ENCODE data around the gene OLIG3. TPM values are rescaled to one million over a fixed set of nuclear protein-coding genes. Genes with fewer than 3 reads are reported as not detected.

Gene OLIG3
- total RNA-seq, 1 experiment from 2014 or later, result not detected

DNA sequence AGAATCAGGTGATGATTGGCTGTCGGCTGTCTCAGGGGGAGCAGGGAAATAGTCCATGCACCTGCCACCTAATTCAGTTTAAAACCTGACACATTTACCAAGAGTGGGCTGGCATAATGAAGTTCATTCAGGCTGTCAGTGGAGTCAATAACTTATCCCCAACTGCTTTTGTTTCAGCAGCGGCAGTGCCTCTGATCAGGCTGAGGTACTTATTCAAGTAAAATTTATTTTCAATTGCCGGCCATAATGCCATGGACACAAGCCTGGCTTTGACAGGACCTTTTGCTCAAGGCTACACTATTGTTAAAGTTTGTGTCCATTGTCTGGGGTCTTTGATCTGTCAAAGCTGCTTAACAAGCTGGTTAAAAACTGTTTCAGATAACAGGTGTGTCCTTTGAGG is 20.6 kb downstream of the OLIG3 start:
- no peak for DNase-seq
- Mint-ChIP-seq H3K9me3 (ENCODE audit: unreplicated experiment) (no peaks in the 10 kb centered on the region), H3K4me1 (ENCODE audit: low read depth, unreplicated experiment) (no peaks in the 10 kb centered on the region), H3K36me3 (ENCODE audit: insufficient read depth, unreplicated experiment) (no peaks in the 10 kb centered on the region), H3K27me3 (ENCODE audit: insufficient read depth, unreplicated experiment) (peaks cover 6% of the 10 kb centered on the region), H3K4me3 (ENCODE audit: unreplicated experiment) (no peak overlapping the region), H3K27ac (ENCODE audit: unreplicated experiment) (no peak overlapping the region)
- ChIA-PET CTCF (no interaction called here), POLR2A (no interaction called here)
- intact Hi-C loops (cut with micrococcal nuclease; ENCODE audit: unreplicated experiment), result no loop called here
- Histone ChIP-seq H3K4me3 (ENCODE audit: low read depth, low read length) (no peak overlapping the region), H3K4me1 (no peaks in the 10 kb centered on the region), H3K27me3 (replicated peaks; ENCODE audit: control insufficient read depth, insufficient read depth, low read length) (no peaks in the 10 kb centered on the region), H3K36me3 (ENCODE audit: control insufficient read depth, insufficient read depth, low read length) (no peaks in the 10 kb centered on the region), H3K9me3 (no peaks in the 10 kb centered on the region)
- TF ChIP-seq, protein P1, sequence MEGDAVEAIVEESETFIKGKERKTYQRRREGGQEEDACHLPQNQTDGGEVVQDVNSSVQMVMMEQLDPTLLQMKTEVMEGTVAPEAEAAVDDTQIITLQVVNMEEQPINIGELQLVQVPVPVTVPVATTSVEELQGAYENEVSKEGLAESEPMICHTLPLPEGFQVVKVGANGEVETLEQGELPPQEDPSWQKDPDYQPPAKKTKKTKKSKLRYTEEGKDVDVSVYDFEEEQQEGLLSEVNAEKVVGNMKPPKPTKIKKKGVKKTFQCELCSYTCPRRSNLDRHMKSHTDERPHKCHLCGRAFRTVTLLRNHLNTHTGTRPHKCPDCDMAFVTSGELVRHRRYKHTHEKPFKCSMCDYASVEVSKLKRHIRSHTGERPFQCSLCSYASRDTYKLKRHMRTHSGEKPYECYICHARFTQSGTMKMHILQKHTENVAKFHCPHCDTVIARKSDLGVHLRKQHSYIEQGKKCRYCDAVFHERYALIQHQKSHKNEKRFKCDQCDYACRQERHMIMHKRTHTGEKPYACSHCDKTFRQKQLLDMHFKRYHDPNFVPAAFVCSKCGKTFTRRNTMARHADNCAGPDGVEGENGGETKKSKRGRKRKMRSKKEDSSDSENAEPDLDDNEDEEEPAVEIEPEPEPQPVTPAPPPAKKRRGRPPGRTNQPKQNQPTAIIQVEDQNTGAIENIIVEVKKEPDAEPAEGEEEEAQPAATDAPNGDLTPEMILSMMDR (IDR thresholded peaks at IDR 0.05; ENCODE audit: insufficient read depth in 1 of 2, low read depth in 1 of 2, low read length in 1 of 2, severe bottlenecking in 1 of 2, unreplicated experiment in 1 of 2), result no peak
- BruUV-seq (replicated peaks), result no TSS peak

DNA sequence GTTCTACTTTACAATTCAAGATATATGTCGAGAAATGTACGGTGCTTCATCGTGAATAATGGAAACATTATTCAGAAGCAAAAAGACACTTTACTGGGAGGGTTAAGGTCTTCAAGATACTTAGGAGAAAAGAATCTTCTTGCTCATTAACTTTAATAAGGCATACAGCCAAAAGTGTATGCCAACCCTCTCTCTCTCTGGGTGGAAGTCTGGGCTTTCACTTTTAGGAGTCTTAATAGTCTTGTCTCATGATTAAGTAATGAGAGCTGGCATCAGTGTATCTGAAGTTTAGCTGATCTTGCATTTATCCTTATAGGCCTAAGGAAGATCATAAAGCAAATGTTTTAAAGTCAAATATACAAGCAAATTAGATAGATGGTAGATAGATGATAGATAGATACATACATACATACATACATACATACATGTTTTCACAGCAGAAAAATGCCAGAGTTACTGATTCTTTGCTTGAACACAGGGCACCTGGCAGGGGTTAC is 21.5 kb downstream of the OLIG3 start:
- Histone ChIP-seq H3K36me3 (ENCODE audit: control insufficient read depth, insufficient read depth, low read length) (no peaks in the 10 kb centered on the region), H3K4me3 (ENCODE audit: low read depth, low read length) (no peak overlapping the region), H3K4me1 (no peaks in the 10 kb centered on the region), H3K9me3 (no peaks in the 10 kb centered on the region), H3K27me3 (replicated peaks; ENCODE audit: control insufficient read depth, insufficient read depth, low read length) (no peaks in the 10 kb centered on the region)
- TF ChIP-seq, protein P1 (IDR thresholded peaks at IDR 0.05; ENCODE audit: insufficient read depth in 1 of 2, low read depth in 1 of 2, low read length in 1 of 2, severe bottlenecking in 1 of 2, unreplicated experiment in 1 of 2), result no peak
- H3K27ac Mint-ChIP-seq (ENCODE audit: unreplicated experiment), result no peak overlapping the region
- H3K36me3 Mint-ChIP-seq (ENCODE audit: insufficient read depth, unreplicated experiment), result no peaks in the 10 kb centered on the region
- ChIA-PET CTCF (no interaction called here), POLR2A (no interaction called here)
- H3K27me3 Mint-ChIP-seq (ENCODE audit: insufficient read depth, unreplicated experiment), result peaks cover 6% of the 10 kb centered on the region
- intact Hi-C loops (cut with micrococcal nuclease; ENCODE audit: unreplicated experiment), result no loop called here
- no peaks in the 10 kb centered on the region for H3K9me3 Mint-ChIP-seq (ENCODE audit: unreplicated experiment)
- no peak overlapping the region for H3K4me3 Mint-ChIP-seq (ENCODE audit: unreplicated experiment)
- no peak for DNase-seq
- H3K4me1 Mint-ChIP-seq (ENCODE audit: low read depth, unreplicated experiment), result no peaks in the 10 kb centered on the region
- BruUV-seq (replicated peaks), result no TSS peak

DNA sequence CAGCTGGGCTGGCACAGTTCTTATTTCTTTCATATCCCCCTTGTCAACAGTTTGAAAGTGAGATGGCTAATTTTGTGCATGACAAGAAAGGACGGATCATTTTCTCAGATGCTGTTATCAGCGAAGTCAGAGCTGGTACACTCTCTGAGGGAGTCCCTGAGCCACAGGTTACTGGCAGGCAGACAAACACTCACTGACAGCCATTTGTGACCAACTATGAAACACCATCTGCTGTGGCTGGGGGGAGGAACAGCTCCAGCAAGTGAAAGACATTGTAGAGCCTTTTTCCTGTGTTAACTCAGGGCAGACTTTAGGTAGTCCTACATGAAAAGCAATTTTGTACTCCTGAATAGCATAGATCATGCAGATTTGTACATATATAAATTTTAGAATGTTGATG is 22.2 kb downstream of the OLIG3 start:
- no TSS peak for BruUV-seq (replicated peaks)
- Histone ChIP-seq H3K9me3 (no peaks in the 10 kb centered on the region), H3K4me1 (no peaks in the 10 kb centered on the region), H3K27me3 (replicated peaks; ENCODE audit: control insufficient read depth, insufficient read depth, low read length) (no peaks in the 10 kb centered on the region), H3K36me3 (ENCODE audit: control insufficient read depth, insufficient read depth, low read length) (no peaks in the 10 kb centered on the region), H3K4me3 (ENCODE audit: low read depth, low read length) (no peak overlapping the region)
- CTCF ChIA-PET, result no interaction called here
- no peak for DNase-seq
- Mint-ChIP-seq H3K4me3 (ENCODE audit: unreplicated experiment) (no peak overlapping the region), H3K4me1 (ENCODE audit: low read depth, unreplicated experiment) (no peaks in the 10 kb centered on the region), H3K36me3 (ENCODE audit: insufficient read depth, unreplicated experiment) (no peaks in the 10 kb centered on the region), H3K9me3 (ENCODE audit: unreplicated experiment) (no peaks in the 10 kb centered on the region), H3K27me3 (ENCODE audit: insufficient read depth, unreplicated experiment) (peaks cover 6% of the 10 kb centered on the region), H3K27ac (ENCODE audit: unreplicated experiment) (no peak overlapping the region)
- POLR2A ChIA-PET, result no interaction called here
- TF ChIP-seq, protein P1 (IDR thresholded peaks at IDR 0.05; ENCODE audit: insufficient read depth in 1 of 2, low read depth in 1 of 2, low read length in 1 of 2, severe bottlenecking in 1 of 2, unreplicated experiment in 1 of 2), result no peak
- intact Hi-C loops (cut with micrococcal nuclease; ENCODE audit: unreplicated experiment), result no loop called here

Measured in Caco-2 (cell line).